K562 (cell line): ENCODE results near the gene CSNK1D. TPM values are rescaled to one million over a fixed set of nuclear protein-coding genes. Genes with fewer than 3 reads are reported as not detected.

Experiments
- CAMTA2 ChIP-seq: fragments of 250-450 bp; sonication (Bioruptor Pico); conservative IDR thresholded peaks from 2 replicates; pipeline ENCODE4 v1.5.1; 2022
- GABPA ChIP-seq: fragments of 200-800 bp; sonication (Bioruptor generic); conservative IDR thresholded peaks from 2 replicates; pipeline ENCODE4 v1.6.1; 2016; ENCODE audit warnings: low read depth, missing genetic modification characterization, missing compliant biosample characterization
- JUND ChIP-seq, 2 experiments: IDR thresholded peaks; 2 replicates in 1 of 2; 3 replicates in 1 of 2; pipeline ENCODE4 v1.6.1; 2011; ENCODE audit warnings: borderline replicate concordance in 2 of 2, low read depth in 2 of 2, low read length in 2 of 2, improper control_type of control experiment in 1 of 2, missing biosample characterization in 1 of 2, missing genetic modification characterization in 1 of 2, missing genetic modification reagents in 1 of 2
- SIX5 ChIP-seq, 2 experiments: IDR thresholded peaks; 2 replicates each; pipeline ENCODE4 v1.6.1; 2011; ENCODE audit warnings: low read length in 2 of 2, borderline replicate concordance in 1 of 2, low read depth in 1 of 2, mild to moderate bottlenecking in 1 of 2, moderate library complexity in 1 of 2; ENCODE audit not compliant: insufficient read depth in 1 of 2
- SMAD2 ChIP-seq: fragments of 150-350 bp; IDR thresholded peaks from 2 replicates; pipeline ENCODE4 v1.6.1; 2014; ENCODE audit warnings: low read depth, mild to moderate bottlenecking, low read length
- TSC22D4 ChIP-seq: fragments of 450-650 bp; IDR thresholded peaks from 2 replicates; pipeline ENCODE4 v1.6.1; 2016; ENCODE audit warnings: missing genetic modification characterization, missing biosample characterization, control low read depth
- ZNF121 ChIP-seq: sonication (generic); formaldehyde crosslinking; conservative IDR thresholded peaks from 2 replicates; pipeline ENCODE4 v1.8.0; 2022; ENCODE audit warnings: missing genetic modification reagents
- ZNF253 ChIP-seq: fragments of 250-450 bp; sonication (Bioruptor Pico); conservative IDR thresholded peaks from 2 replicates; pipeline ENCODE4 v1.6.1; 2021; ENCODE audit warnings: mild to moderate bottlenecking
- polyA plus RNA-seq, 8 experiments: library from polyadenylated mRNA; depleted of rRNA in 4 of 8; stranded (reverse) in 5 of 8; unstranded in 3 of 8; fragments of >200 nt; fragmentation: Nextera tagmentation in 2 of 8; fragmentation: Illumina TruSeq in 1 of 8; extraction: Ambion mirVana in 2 of 8; extraction: Trizol in 1 of 8; gene quantifications; 2 replicates each; pipeline versions ENCODE4 v1.2.1 to v1.2.3, GENCODE V29; 2011 to 2014; ENCODE audit warnings: inconsistent platforms in 1 of 8, missing spikeins in 1 of 8
- total RNA-seq, 7 experiments: library from RNA; depleted of rRNA in 6 of 7; stranded (reverse); fragments of >200 nt in 6 of 7; fragmentation: Illumina TruSeq in 2 of 7; extraction: Trizol in 2 of 7; gene quantifications; 2 replicates each; pipeline versions ENCODE4 v1.2.1 to v1.2.3, GENCODE V29; 2011 to 2021; ENCODE audit warnings: low replicate concordance in 1 of 7
- TF ChIP-seq, protein P1 (sequence below): sonication (generic); formaldehyde crosslinking; IDR thresholded peaks from 2 replicates; pipeline ENCODE4 v1.8.0; 2022; ENCODE audit warnings: mild to moderate bottlenecking, low read depth, missing genetic modification reagents
- TF ChIP-seq, protein P2 (sequence below), 2 experiments: fragments of 450-650 bp; formaldehyde crosslinking in 1 of 2; IDR thresholded peaks; 2 replicates each; pipeline versions ENCODE4 v1.4.0 to v1.6.1; 2014 to 2020; ENCODE audit warnings: mild to moderate bottlenecking in 2 of 2, borderline replicate concordance in 1 of 2, low read depth in 1 of 2
- TF ChIP-seq, protein P3 (sequence below): fragments of 250-450 bp; sonication (Bioruptor Pico); IDR thresholded peaks from 2 replicates; pipeline ENCODE4 v1.9.0; 2021; ENCODE audit warnings: mild to moderate bottlenecking
- TF ChIP-seq, protein P4 (sequence below), 2 experiments: IDR thresholded peaks in 1 of 2; conservative IDR thresholded peaks in 1 of 2; 2 replicates each; pipeline ENCODE4 v1.6.1; 2016; ENCODE audit warnings: low read depth in 2 of 2, mild to moderate bottlenecking in 1 of 2, missing compliant biosample characterization in 1 of 2, missing genetic modification characterization in 1 of 2, moderate library complexity in 1 of 2

CSNK1D gene
- total and polyA plus RNA-seq, 9 of the 15 experiments (the other 6 are each of a cell fraction or from before 2014, with no cell fraction given) = 6.5 to 133 (median 41.3) TPM

DNA sequence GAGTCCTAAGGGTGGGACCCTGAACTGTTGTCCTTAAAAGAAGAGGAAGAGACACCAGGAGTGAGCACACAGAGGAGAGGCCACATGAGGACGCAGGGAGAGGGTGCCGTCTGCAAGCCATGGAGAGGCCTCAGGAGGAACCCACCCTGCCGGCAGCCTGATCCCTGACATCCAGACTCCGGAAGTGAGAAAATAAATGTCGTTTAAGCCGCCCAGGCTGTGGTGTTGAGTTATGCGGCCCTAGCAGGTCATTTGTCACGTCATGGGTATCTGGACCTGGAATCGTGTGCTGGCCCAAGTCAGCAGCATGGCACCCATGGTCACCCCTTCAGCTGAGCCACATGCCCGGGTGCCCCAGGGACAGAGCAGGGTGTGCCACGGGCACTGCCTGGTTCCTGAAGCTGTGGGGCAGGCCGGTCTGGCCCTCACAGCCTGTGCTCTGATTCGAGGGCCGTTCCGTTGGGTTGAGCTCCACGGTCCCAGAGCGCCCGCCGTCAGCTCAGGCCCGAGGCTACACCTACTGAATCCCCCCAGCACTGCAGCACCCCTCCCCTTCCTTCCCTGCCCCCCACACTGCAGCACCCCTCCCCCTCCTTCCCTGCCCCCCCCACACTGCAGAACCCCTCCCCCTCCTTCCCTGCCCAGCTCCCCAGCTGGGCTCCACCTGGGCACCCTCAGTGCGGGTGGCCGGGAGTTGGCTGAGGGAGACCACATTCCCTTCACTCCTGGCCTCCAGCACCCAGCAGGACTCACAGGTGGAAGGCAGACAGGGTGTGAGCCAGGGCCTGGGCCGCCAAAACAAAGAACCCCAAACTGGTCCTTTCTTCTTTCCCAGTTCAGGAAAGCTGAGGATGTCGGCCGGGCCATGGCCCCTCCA, 58.2 kb downstream of the CSNK1D start (continued):
- TF ChIP-seq, protein P1, sequence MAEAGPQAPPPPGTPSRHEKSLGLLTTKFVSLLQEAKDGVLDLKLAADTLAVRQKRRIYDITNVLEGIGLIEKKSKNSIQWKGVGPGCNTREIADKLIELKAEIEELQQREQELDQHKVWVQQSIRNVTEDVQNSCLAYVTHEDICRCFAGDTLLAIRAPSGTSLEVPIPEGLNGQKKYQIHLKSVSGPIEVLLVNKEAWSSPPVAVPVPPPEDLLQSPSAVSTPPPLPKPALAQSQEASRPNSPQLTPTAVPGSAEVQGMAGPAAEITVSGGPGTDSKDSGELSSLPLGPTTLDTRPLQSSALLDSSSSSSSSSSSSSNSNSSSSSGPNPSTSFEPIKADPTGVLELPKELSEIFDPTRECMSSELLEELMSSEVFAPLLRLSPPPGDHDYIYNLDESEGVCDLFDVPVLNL (CRISPR knock-in tag) = no peak
- TF ChIP-seq SMAD2 (no peak), TSC22D4 (tag) (no peak), SIX5 (IDR thresholded peaks at IDR 0.05; ENCODE audit: borderline replicate concordance in 1 of 2, insufficient read depth in 1 of 2, low read depth in 1 of 2, low read length in 2 of 2) (no peak), JUND (IDR thresholded peaks at IDR 0.05; ENCODE audit: borderline replicate concordance, low read depth, low read length) (no peak), JUND (tag; IDR thresholded peaks at IDR 0.05; ENCODE audit: borderline replicate concordance, low read depth, low read length) (no peak; the same call in 2 of the 3 replicates), CAMTA2 (CRISPR knock-in tag) (no peak), ZNF253 (CRISPR knock-in tag) (no peak), ZNF121 (CRISPR knock-in tag) (0 out of 2 replicates have a peak, but pooled peaks have one; percentile 28), GABPA (peak; percentile 26; the same call in 1 of the 2 replicates)
- TF ChIP-seq, protein P2, sequence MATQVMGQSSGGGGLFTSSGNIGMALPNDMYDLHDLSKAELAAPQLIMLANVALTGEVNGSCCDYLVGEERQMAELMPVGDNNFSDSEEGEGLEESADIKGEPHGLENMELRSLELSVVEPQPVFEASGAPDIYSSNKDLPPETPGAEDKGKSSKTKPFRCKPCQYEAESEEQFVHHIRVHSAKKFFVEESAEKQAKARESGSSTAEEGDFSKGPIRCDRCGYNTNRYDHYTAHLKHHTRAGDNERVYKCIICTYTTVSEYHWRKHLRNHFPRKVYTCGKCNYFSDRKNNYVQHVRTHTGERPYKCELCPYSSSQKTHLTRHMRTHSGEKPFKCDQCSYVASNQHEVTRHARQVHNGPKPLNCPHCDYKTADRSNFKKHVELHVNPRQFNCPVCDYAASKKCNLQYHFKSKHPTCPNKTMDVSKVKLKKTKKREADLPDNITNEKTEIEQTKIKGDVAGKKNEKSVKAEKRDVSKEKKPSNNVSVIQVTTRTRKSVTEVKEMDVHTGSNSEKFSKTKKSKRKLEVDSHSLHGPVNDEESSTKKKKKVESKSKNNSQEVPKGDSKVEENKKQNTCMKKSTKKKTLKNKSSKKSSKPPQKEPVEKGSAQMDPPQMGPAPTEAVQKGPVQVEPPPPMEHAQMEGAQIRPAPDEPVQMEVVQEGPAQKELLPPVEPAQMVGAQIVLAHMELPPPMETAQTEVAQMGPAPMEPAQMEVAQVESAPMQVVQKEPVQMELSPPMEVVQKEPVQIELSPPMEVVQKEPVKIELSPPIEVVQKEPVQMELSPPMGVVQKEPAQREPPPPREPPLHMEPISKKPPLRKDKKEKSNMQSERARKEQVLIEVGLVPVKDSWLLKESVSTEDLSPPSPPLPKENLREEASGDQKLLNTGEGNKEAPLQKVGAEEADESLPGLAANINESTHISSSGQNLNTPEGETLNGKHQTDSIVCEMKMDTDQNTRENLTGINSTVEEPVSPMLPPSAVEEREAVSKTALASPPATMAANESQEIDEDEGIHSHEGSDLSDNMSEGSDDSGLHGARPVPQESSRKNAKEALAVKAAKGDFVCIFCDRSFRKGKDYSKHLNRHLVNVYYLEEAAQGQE (IDR thresholded peaks at IDR 0.05; ENCODE audit: borderline replicate concordance) = no peak
- TF ChIP-seq, protein P2 (CRISPR knock-in tag; IDR thresholded peaks at IDR 0.05; ENCODE audit: low read depth) = no peak
- TF ChIP-seq, protein P3, sequence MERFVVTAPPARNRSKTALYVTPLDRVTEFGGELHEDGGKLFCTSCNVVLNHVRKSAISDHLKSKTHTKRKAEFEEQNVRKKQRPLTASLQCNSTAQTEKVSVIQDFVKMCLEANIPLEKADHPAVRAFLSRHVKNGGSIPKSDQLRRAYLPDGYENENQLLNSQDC (CRISPR knock-in tag) = no peak
- TF ChIP-seq, protein P4, sequence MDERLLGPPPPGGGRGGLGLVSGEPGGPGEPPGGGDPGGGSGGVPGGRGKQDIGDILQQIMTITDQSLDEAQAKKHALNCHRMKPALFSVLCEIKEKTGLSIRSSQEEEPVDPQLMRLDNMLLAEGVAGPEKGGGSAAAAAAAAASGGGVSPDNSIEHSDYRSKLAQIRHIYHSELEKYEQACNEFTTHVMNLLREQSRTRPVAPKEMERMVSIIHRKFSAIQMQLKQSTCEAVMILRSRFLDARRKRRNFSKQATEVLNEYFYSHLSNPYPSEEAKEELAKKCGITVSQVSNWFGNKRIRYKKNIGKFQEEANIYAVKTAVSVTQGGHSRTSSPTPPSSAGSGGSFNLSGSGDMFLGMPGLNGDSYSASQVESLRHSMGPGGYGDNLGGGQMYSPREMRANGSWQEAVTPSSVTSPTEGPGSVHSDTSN (CRISPR knock-in tag; IDR thresholded peaks at IDR 0.05; ENCODE audit: low read depth) = no peak
- TF ChIP-seq, protein P4 (tag; conservative IDR thresholded peaks at IDR 0.05; ENCODE audit: low read depth) = peak; percentile 56; the same call in 1 of the 2 replicates
